HEK293 (cell line): Measurements from ENCODE around the gene NUCB1.

ENCODE experiments used
- BCL11B ChIP-seq: fragments of 450-650 bp; formaldehyde crosslinking; IDR thresholded peaks from 2 replicates; pipeline ENCODE4 v1.5.1; 2016; ENCODE audit warnings: low read depth, missing biosample characterization, missing genetic modification characterization
- KLF16 ChIP-seq: fragments of 450-650 bp; formaldehyde crosslinking; IDR thresholded peaks from 2 replicates; pipeline ENCODE4 v1.5.1; 2017; ENCODE audit warnings: missing biosample characterization, missing genetic modification characterization
- KLF7 ChIP-seq: fragments of 450-650 bp; formaldehyde crosslinking; IDR thresholded peaks from 2 replicates; pipeline ENCODE4 v1.5.1; 2016; ENCODE audit warnings: missing biosample characterization, missing genetic modification characterization, borderline replicate concordance
- KLF9 ChIP-seq: fragments of 450-650 bp; formaldehyde crosslinking; IDR thresholded peaks from 2 replicates; pipeline ENCODE4 v1.5.1; 2016; ENCODE audit warnings: missing biosample characterization, missing genetic modification characterization, low read depth
- OVOL3 ChIP-seq: fragments of 450-650 bp; formaldehyde crosslinking; IDR thresholded peaks from 2 replicates; pipeline ENCODE4 v1.5.1; 2016; ENCODE audit warnings: missing biosample characterization, missing genetic modification characterization
- PATZ1 ChIP-seq: fragments of 450-650 bp; formaldehyde crosslinking; IDR thresholded peaks from 2 replicates; pipeline ENCODE4 v1.5.1; 2016; ENCODE audit warnings: missing biosample characterization, missing genetic modification characterization
- SCRT2 ChIP-seq: fragments of 450-650 bp; formaldehyde crosslinking; IDR thresholded peaks from 2 replicates; pipeline ENCODE4 v1.5.1; 2016; ENCODE audit warnings: missing biosample characterization, missing genetic modification characterization
- SP3 ChIP-seq: fragments of 450-650 bp; formaldehyde crosslinking; IDR thresholded peaks from 2 replicates; pipeline ENCODE4 v1.5.1; 2016; ENCODE audit warnings: missing biosample characterization, missing genetic modification characterization
- SP7 ChIP-seq: fragments of 450-650 bp; formaldehyde crosslinking; IDR thresholded peaks from 2 replicates; pipeline ENCODE4 v1.5.1; 2016; ENCODE audit warnings: missing biosample characterization, missing genetic modification characterization
- TCF7L2 ChIP-seq: IDR thresholded peaks from 2 replicates; pipeline ENCODE4 v1.6.1; 2011; ENCODE audit warnings: low read depth, mild to moderate bottlenecking, inconsistent platforms, low read length, moderate library complexity, borderline replicate concordance
- ZBTB11 ChIP-seq: fragments of 450-650 bp; formaldehyde crosslinking; conservative IDR thresholded peaks from 2 replicates; pipeline ENCODE4 v1.5.1; 2016; ENCODE audit warnings: low read depth, missing biosample characterization, missing genetic modification characterization
- ZBTB20 ChIP-seq: fragments of 450-650 bp; formaldehyde crosslinking; IDR thresholded peaks from 2 replicates; pipeline ENCODE4 v1.5.1; 2016; ENCODE audit warnings: missing biosample characterization, missing genetic modification characterization
- ZBTB26 ChIP-seq: fragments of 450-650 bp; formaldehyde crosslinking; optimal IDR thresholded peaks from 2 replicates; pipeline ENCODE3; 2016; ENCODE audit warnings: missing biosample characterization, mild to moderate bottlenecking, missing genetic modification characterization
- ZBTB7A ChIP-seq: fragments of 450-650 bp; formaldehyde crosslinking; IDR thresholded peaks from 2 replicates; pipeline ENCODE4 v1.5.1; 2016; ENCODE audit warnings: low read depth, missing biosample characterization, missing genetic modification characterization
- ZBTB8A ChIP-seq: fragments of 450-650 bp; formaldehyde crosslinking; IDR thresholded peaks from 2 replicates; pipeline ENCODE4 v1.5.1; 2016; ENCODE audit warnings: missing biosample characterization, missing genetic modification characterization
- ZEB2 ChIP-seq: fragments of 450-650 bp; formaldehyde crosslinking; IDR thresholded peaks from 2 replicates; pipeline ENCODE4 v1.5.1; 2016; ENCODE audit warnings: missing biosample characterization, missing genetic modification characterization
- ZFP3 ChIP-seq: fragments of 450-650 bp; formaldehyde crosslinking; IDR thresholded peaks from 2 replicates; pipeline ENCODE4 v1.5.1; 2016; ENCODE audit warnings: low read depth, missing biosample characterization, missing genetic modification characterization
- ZNF132 ChIP-seq: fragments of 450-650 bp; formaldehyde crosslinking; IDR thresholded peaks from 2 replicates; pipeline ENCODE4 v1.5.1; 2017; ENCODE audit warnings: missing biosample characterization, missing genetic modification characterization, borderline replicate concordance
- ZNF148 ChIP-seq: fragments of 450-650 bp; formaldehyde crosslinking; IDR thresholded peaks from 2 replicates; pipeline ENCODE4 v1.5.0; 2017; ENCODE audit warnings: missing biosample characterization, missing genetic modification characterization, borderline replicate concordance
- ZNF366 ChIP-seq: fragments of 450-650 bp; formaldehyde crosslinking; conservative IDR thresholded peaks from 2 replicates; pipeline ENCODE4 v1.5.1; 2016; ENCODE audit warnings: missing biosample characterization, missing genetic modification characterization
- ZNF580 ChIP-seq: fragments of 450-650 bp; formaldehyde crosslinking; IDR thresholded peaks from 2 replicates; pipeline ENCODE4 v1.5.1; 2016; ENCODE audit warnings: missing biosample characterization, missing genetic modification characterization
- ZNF629 ChIP-seq: fragments of 450-650 bp; formaldehyde crosslinking; IDR thresholded peaks from 2 replicates; pipeline ENCODE4 v1.5.1; 2017; ENCODE audit warnings: missing biosample characterization, missing genetic modification characterization
- ZNF660 ChIP-seq: fragments of 450-650 bp; IDR thresholded peaks from 2 replicates; pipeline ENCODE4 v1.5.1; 2018; ENCODE audit warnings: missing biosample characterization, mild to moderate bottlenecking, missing genetic modification characterization
- ZSCAN4 ChIP-seq: fragments of 450-650 bp; formaldehyde crosslinking; IDR thresholded peaks from 2 replicates; pipeline ENCODE4 v1.5.1; 2017; ENCODE audit warnings: missing biosample characterization, missing genetic modification characterization

Gene NUCB1

GRCh38 chr19:48965040-48965805 is 65.1 kb downstream of the NUCB1 start, which contains the start of gene FTL (continued):
- TF ChIP-seq ZEB2 = peak; percentile 37; the same call in 1 of the 2 replicates
- TF ChIP-seq ZNF580 (tag by site-specific recombination) = no peak
- peak; percentile 35; the same call in 1 of the 2 replicates for TF ChIP-seq TCF7L2
- TF ChIP-seq ZBTB7A = no peak
- TF ChIP-seq ZNF132 = no peak
- TF ChIP-seq ZFP3 (tag by site-specific recombination) = no peak
- peak; percentile 69; the same call in 1 of the 2 replicates for TF ChIP-seq BCL11B (tag by site-specific recombination)
- TF ChIP-seq ZBTB20 (tag by site-specific recombination) = peak; percentile 25; the same call in 1 of the 2 replicates
- TF ChIP-seq PATZ1 = peak; percentile 75
- peak; percentile 49; the same call in 1 of the 2 replicates for TF ChIP-seq KLF9 (tag by site-specific recombination)
- peak; percentile 72 for TF ChIP-seq SCRT2
- peak; percentile 84 for TF ChIP-seq ZNF660 (tag by site-specific recombination)
- peak; percentile 66 for TF ChIP-seq SP7 (tag by site-specific recombination)
- peak; percentile 45; the same call in 1 of the 2 replicates for TF ChIP-seq ZNF629 (tag by site-specific recombination)
- no peak for TF ChIP-seq OVOL3
- TF ChIP-seq KLF7 (tag by site-specific recombination) = peak; percentile 37; the same call in 1 of the 2 replicates
- peak; percentile 78 for TF ChIP-seq SP3 (tag by site-specific recombination)
- TF ChIP-seq ZBTB26 = peak; percentile 56
- peak; percentile 51; the same call in 1 of the 2 replicates for TF ChIP-seq ZSCAN4 (tag by site-specific recombination)
- TF ChIP-seq ZNF148 (tag by site-specific recombination) = 0 out of 2 replicates have a peak, but pooled peaks have one; percentile 22
- TF ChIP-seq KLF16 (tag by site-specific recombination) = peak; percentile 89; the same call in 1 of the 2 replicates
- peak; percentile 60 for TF ChIP-seq ZBTB11
- peak; percentile 46; the same call in 1 of the 2 replicates for TF ChIP-seq ZNF366 (tag by site-specific recombination)
- TF ChIP-seq ZBTB8A (tag by site-specific recombination) = no peak
